KOPT-K1 (cell line): ENCODE measurements around the gene ADIPOQ.
"Not testable (repeated sequence)": the region's sequence is repeated elsewhere in the genome, so short reads cannot be mapped to it uniquely, and the experiment has no call there.

Experiments used
- H3K27ac ChIP-seq: fragments of 200-600 bp; sonication (generic); 2 replicates; pipeline ENCODE4 v1.5.1; 2016; ENCODE audit warnings: antibody characterized with exemption, mild to moderate bottlenecking, low read depth, low read length; ENCODE audit not compliant: poor library complexity, severe bottlenecking
- H3K36me3 ChIP-seq: fragments of 200-600 bp; sonication (generic); 2 replicates; pipeline ENCODE4 v1.5.1; 2017; ENCODE audit warnings: antibody characterized with exemption, mild to moderate bottlenecking, low read length, moderate library complexity; ENCODE audit not compliant: insufficient read depth
- H3K9me3 ChIP-seq: fragments of 200-600 bp; sonication (generic); 2 replicates; pipeline ENCODE4 v1.5.1; 2017; ENCODE audit warnings: antibody characterized with exemption, low read length, mild to moderate bottlenecking; ENCODE audit not compliant: insufficient read depth, poor library complexity, severe bottlenecking

The ADIPOQ gene

DNA sequence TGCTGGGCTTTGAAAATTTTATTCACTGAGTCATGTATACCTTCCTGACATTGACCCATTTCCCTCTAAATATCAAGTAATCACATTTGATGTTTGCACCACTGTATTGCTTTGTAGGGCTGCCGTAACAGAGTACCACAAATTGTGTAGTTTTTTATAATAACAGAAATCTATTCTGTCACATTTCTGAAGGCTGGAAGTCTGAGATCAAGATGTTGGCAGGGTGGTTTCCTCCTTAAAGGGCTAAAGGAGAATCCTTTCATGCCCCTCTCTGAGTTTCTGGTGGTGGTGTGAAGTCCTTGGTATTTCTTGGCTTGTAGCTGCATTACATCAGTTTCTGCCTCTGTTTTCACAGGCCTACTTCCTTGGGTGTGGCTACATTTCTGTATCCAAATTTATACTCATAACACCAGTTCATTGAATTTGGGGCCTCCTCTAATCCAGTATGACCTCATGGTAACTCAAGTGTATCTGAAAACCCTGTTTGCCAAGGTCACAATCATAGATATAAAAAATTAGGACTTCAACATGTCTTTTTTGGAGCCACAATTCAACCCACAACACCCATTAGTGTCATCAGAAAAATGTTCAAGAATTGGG, 58.7 kb downstream of the ADIPOQ start:
- H3K27ac ChIP-seq, result no peak overlapping the region
- no peaks in the 10 kb centered on the region for H3K36me3 ChIP-seq
- H3K9me3 ChIP-seq, result no peaks in the 10 kb centered on the region

GRCh38 chr3:186902154-186902553, 59.6 kb downstream of the ADIPOQ start:
- Histone ChIP-seq H3K27ac (no peak overlapping the region), H3K36me3 (no peaks in the 10 kb centered on the region), H3K9me3 (no peaks in the 10 kb centered on the region)

- H3K9me3 ChIP-seq, result no peaks in the 10 kb centered on the region
- no peak overlapping the region for H3K27ac ChIP-seq
- H3K36me3 ChIP-seq, result no peaks in the 10 kb centered on the region
Observed at GRCh38 chr3:186902713-186903112, 60.2 kb downstream of the ADIPOQ start.

DNA sequence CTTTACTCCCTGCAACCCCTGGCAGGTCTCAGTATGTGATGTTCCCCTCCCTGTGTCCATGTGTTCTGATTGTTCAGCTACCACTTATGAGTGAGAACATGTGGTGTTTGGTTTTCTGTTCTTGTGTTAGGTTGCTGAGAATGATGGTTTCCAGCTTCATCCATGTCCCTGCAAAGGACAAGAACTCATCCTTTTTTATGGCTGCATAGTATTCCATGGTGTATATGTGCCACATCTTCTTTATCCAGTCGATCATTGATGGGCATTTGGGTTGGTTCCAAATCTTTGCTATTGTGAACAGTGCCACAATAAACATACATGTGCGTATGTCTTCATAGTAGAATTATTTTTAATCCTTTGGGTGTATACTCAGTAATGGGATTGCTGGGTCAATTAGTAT, 61.2 kb downstream of the ADIPOQ start:
- H3K36me3 ChIP-seq, H3K9me3 ChIP-seq, H3K27ac ChIP-seq: not testable (repeated sequence)

DNA sequence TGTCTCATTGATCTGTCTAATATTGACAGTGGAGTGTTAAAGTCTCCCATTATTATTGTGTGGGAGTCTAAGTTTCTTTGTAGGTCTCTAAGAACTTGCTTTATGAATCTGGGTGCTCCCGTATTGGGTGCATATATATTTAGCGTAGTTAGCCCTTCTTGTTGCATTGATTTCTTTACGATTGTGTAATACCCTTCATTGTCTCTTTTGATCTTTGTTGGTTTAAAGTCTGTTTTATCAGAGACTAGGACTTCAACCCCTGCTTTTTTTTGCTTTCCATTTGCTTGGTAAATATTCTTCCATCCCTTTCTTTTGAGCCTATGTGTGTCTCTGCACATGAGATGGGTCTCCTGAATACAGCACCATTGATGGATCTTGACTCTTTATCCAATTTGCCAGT, 64.6 kb downstream of the ADIPOQ start:
- H3K27ac ChIP-seq, H3K36me3 ChIP-seq, H3K9me3 ChIP-seq: not testable (repeated sequence)
